Glomerular visceral epithelial cell (primary cell): ENCODE results near the gene UBTD1.

Experiments
- DNase-seq: peaks from one replicate; pipeline ENCODE4 v3.0.0-alpha.2; 2016; ENCODE audit errors: extremely low spot score

UBTD1 gene

DNA sequence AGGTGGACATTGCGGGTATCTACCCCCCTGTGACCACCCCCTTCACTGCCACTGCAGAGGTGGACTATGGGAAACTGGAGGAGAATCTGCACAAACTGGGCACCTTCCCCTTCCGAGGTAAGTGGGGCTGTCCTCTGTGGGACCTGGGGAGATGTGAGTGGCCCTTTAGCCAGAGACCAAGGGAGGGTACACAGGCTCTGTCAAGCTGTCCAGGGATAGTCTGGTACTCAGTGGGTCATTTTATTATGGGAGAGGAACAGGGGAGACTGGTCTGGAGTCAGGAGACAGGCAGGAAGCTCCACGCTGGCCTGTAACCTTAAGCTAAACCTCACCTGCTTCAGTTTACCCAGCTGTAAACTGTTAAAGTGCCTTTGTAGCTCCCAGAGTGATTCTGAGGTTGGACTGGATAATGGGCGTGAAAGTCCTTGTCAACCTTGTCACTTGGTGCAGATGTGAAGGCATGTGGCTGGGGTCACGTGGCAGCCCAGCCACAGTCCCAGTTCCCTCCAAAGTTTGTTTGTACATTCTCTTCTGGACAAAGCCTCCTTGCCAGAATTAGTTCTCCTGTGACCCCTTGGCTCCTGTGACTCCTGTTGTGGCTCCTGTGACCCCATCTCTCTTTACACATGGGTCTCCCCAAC is 86.2 kb downstream of the UBTD1 start:
- no peak for DNase-seq

DNA sequence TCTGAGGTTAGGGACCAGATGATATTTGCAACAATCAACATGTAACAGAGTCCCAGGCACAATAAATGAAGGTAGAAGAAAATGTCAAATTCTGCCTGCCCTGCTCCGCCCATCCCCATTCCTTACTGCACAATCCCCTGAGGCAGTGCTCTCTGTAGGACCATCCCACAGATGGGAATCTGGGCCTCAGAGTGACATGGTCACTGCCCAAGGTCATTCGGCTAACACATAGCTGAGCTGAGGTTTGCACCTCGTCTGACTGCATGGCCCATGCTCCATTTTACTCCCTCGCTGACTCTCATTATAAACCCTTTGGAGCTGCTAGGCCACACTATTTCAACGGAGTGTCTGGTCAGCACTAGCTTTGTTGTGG is 86.7 kb downstream of the UBTD1 start:
- no peak for DNase-seq

DNA sequence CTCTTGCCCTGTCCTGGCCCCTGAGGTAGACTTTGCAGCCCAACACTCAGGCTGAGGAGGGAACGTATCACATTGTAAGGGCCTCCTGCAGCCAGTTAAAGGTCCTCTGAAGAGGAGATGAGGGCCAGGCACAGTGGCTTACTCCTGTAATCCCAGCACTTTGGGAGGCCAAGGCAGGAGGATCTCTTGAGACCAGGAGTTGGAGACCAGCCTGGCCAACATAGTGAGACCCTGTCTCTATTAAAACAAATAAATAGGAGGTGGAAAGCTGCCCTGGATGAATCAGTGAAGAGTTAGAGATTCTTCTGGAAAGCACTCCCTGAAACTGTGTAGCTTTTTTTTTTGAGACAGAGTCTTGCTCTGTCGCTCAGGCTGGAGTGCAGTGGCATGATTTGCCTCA is 88.5 kb downstream of the UBTD1 start:
- no peak for DNase-seq

DNA sequence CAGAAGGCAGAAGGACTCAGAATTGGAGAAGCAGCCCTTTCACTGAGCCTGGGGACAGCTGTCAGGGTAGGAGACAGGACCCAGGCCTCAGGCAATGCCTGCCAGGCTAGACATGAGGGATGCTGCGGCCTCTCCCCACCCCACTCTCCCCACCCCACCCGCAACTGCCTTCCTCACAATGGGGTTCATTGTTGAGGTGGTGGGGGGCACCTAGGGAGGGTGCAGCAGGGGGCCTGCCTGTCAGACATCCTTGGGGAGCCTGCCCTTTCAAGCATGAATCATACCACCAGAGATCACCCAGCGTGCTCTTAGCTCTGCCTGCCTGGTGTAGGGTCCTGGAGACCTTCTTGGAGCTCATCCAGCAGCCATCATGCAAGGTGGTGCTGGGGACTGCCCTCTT is 90.8 kb downstream of the UBTD1 start, which contains the start of gene C10orf62:
Gene C10orf62, plus strand, starts transcription at position 243 of the 400 bp plus-strand sequence. CDS start 177 bp downstream, outside the sequence.
- no peak for DNase-seq

DNA sequence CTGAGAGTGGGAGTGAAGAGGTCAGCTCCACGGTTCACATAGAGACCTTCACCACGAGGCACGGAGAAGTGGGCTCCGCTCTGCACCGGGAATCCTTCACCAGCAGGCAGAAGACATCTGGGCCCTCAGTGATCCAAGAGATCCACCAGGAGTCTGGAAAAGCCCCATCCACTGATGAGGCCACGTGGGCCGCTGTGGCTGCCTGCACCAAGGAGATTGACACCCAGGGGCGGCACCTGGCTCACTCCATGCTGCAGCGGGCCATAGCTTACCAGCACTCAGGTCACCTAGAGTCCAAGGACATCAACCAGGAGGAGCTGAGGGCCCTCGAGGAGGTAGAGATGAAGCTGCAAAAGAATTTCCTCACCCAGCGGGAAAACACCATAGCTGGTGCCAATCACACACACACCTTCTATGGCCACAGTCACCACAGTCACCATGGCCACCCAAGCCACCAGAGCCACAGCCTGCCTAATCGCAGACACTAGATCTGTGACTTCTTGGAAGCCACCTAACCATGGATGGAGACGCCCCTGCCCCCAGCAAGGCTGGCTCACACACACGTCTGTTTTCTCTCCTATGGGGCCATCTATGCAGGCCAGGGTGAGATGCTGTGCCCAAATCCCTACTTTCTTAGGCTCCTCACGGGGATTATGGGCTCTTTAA is 91.5 kb downstream of the UBTD1 start:
- no peak for DNase-seq

DNA sequence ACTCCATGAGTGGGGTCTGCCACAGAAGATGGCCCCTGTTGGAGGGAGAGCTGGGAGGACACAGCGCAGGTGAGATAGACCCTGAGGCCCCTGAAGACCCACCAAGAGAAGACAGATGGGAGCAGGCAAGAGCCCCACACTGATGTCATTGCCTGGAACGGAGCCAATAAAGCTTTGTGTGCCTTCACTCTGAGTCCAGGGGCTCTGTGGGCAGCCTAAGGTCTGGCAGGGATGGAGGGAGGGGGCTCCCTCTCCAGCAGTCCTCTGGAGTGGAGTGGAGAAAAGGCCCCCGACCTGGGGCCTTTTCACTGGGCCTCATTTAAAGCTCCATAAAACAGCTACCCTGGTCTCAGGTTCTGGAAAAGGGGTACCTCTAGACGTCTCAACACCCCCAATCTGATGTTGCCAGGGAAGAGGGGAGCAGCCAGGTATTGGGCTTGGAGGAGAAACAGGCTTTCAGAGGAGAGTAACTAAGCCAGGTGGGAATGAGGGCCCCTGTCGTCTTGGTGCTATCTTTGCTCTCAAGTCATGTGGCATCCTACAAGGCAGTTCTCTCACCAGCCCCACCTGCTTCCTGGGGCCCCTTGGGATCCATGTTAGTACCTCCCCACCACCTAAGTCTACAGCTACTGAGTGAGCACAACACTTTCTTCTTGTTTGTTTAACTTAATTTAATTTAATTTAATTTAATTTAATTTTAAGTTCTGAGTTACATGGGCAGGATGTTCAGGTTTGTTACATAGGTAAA is 92.2 kb downstream of the UBTD1 start:
- no peak for DNase-seq

DNA sequence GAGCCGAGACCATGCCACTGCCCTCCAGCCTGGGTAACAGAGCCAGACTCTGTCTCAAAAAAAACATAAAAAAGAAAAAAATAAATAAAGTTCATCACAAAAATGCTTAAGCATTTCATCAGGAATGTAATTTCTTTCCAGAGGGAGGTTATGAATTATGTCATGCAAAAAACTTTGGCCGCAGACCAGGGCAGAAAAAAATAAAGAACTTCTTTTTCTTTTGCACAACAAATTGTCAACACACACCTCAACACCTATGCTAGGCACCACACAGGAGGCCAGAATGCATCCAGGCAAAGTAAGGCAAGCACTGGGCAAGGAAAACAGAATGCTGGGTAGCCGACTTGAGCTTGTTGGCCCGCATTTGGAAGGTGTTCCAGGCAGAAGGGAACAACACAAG is 94.7 kb downstream of the UBTD1 start:
- DNase-seq: no peak

DNA sequence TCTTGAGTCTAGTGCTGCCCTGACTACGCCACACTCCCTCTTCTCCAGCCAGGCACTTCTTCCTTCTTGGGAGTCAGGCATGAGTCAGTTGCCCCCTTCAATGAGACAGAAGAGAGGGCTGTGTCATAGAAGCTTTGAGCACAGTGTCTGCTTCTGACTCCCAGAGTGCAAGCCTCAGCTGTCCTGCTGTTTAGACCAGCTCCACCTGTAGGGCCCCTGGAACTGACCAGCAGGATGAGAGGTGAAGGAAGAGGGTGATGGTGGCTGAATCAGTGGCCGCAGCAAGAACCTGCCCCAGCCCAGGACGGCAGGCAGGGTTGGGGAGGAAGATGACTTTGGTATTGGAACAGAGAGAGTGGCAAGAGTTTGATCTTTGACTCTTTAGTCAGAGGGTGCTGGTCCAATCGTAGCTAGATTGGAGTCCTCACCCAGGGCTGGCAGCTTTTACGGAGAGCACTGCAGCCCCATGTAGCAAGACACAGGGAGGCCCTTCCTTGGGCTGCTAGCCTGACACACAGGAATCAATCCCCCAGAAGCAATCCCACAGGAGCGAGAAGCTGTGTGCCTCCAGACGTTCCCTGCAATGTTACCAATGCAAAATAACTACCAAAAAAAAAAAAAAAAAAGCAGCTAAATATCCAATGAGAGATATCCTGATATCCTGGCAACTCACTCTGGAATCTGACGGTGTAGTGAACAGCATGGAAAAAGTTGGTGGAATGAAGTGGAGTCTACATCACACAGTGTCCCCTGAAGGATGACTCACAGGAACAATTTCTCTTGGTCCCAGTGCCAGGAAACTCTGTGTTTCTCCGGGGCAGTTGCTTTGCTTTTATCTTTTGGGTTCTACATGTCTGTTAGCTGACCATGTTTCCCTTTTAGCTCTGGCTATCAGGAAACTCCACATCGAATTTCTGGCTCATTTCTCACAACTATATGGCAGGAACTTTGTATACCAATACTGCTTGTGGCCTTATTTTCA is 97.7 kb downstream of the UBTD1 start:
- DNase-seq: peak; percentile 88

DNA sequence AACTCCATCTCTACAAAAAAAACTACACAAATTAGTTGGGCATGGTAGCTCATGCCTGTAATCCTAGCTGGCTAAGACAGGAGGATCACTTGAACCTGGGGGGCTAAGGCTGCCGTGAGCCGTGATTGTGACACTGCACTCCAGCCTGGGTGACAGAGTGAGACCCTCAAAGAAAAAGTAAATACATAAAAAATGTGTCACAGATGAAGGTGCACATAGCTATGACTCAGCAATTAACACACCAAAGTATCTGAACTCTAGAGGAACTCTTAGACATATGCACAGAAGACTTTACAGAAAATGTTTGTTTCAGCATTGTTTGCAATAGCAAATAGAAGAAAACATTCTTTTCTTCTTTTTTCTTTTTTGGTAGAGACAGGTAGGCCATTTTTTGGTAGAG is 99.1 kb downstream of the UBTD1 start:
- DNase-seq: no peak

DNA sequence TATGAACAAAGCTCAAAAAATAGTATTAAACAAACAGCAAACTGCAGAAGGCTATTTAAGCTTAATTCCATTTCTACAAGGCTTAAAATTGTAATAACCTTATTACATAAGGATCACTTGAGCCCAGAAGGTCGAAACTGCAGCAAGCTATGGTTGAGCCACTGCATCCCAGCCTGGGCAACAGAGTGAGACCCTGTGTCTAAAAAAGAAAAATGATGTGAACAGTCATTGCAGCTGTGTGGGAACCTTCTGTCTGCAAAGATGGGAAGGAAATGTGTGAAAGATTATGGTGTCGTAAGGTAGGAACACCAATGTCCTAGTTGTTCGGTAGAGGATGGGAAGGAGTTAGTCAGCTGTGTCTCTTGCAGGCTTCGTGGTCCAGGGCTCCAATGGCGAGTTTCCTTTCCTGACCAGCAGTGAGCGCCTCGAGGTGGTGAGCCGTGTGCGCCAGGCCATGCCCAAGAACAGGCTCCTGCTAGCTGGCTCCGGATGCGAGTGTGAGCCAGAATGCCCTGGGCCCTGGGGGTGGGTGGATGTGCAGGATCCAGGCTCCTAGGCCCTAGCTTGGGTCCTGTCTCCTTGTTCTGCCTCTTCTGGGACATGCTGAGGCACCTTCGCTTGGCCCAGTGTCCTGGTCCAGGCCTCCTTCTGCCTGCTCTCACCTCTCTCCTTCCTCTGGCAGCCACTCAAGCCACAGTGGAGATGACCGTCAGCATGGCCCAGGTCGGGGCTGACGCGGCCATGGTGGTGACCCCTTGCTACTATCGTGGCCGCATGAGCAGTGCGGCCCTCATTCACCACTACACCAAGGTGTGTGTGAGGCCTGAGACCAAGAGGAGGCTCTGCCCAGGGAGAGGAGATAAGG is 99.9 kb downstream of the UBTD1 start:
- no peak for DNase-seq

DNA sequence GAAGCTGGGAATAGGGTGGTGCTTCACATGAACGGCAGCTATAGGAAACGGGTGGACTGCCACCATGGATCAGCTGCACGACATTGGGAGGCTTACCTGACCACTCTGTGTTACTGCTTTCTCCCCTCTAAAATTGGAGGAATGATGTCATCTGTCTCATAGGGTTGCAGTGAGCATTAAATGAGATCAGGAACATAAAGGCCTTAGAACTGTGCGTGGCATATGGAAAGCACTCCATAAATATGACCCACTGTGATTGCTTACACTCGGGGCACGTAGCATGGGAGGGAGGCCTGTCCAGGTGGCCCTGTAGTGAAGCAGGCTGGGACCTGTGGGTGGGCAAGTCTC is 100.5 kb downstream of the UBTD1 start:
- no peak for DNase-seq

DNA sequence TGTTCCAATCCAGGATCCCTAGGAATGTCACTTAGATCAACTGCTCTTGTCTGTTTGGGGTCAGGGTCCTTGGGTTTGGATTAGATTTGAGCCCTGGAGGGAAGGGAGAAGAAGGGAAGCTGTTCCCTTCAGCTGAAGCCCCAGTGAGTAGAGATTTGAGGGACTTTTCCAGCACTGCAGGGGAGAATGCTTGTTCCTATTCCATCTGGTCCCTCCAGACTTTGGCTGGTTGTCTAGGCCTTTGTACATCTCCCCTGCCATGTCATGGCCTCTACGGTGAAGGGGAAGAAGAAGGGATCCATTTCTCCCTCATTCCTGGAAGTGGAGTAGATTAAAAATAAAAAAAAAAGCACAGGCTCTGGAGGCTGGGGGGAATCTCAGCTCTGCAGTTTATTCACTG is 101.9 kb downstream of the UBTD1 start:
- DNase-seq: no peak

DNA sequence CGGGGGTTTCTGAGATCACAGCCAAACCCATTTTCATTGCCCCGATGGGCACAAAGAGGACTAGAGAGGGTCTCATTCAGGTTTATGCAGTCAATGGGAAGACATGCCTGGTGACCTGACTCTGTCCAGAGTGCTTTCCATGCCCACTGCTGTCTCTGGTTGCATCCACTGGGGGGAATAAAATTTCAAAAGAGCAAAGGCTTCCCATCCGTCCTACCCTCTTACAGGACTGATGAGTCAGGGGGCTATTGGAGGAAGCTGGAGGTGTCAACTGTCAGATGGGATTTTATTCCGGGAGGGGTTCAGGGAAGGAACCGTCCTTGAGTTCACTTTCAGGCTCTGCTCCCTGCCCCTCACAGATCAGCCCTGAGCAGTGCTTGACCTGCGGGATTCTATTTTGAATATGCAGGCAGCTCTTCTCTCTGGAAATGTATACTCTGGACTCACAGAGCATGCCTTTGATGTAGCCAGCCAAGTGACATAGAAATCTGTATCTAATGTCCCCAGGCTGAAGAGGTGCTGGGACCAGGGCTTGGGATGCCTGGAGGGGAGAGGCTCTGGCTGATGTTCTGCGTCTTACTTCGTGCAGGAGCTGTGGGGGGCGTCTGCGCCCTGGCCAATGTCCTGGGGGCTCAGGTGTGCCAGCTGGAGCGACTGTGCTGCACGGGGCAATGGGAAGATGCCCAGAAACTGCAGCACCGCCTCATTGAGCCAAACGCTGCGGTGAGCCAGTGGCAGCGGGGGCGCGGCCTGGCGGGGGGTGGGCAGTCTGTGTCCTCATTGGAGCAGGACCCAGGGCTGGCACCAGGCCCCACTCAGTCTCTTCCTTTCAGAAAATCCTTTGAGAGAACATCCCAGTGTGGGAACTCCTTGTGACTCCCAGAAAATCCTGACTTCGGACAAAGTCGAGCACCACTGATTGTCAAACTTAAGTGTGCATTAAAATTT is 102.8 kb downstream of the UBTD1 start:
- DNase-seq: no peak

DNA sequence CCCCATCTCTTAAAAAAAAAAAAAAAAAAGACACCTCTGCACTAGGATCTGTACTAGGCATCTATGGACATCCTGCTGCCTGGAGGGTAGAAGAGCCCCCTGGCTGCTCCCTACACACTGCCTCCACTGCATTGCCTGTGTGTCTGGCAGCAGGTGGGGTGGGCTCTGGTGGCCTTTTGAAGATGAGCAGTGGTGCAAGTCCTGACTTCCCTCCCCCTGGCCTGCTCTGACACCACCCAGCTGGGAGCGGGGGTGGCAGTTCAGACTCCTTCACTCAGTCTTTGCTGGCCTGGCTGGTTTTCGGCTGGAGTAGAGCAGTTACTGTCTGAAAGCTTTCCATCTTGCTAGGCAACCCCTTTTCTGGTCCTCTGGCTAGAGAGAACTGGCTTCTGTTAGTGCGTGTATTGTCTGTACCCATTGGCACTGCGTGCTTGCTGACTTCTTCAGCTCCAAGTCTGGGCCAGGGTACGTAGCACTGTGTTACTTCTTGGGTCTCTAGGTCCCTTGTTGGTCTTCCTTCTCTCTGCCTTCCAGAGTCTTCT is 108.4 kb downstream of the UBTD1 start:
- DNase-seq: no peak

DNA sequence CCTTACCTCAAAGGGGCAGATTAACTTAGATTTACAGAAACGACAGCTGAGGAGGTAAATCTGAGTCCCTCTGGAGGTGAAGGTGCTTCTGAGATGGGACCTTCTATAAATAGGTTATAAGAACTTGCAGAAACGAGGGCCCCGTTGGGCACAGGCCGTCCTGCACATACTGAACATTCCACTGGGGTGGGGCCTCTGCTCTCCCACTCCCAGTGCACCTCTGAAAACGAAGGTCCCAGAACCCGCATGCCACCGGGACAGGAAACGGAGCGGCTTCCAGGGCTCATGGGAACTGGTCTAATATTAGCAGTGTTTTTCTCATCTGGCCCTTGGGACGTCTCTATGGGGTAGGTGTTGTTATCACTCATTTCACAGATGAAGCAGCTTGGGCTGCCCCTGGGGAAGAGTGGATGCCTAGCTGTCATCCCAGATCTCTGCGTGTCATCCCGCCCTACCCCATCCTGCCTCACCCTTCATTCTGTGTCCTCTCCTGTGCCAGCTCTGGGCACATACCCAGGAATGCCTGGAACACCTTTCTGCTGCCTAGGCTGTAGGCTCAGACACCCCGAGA is 110.4 kb downstream of the UBTD1 start:
- no peak for DNase-seq

DNA sequence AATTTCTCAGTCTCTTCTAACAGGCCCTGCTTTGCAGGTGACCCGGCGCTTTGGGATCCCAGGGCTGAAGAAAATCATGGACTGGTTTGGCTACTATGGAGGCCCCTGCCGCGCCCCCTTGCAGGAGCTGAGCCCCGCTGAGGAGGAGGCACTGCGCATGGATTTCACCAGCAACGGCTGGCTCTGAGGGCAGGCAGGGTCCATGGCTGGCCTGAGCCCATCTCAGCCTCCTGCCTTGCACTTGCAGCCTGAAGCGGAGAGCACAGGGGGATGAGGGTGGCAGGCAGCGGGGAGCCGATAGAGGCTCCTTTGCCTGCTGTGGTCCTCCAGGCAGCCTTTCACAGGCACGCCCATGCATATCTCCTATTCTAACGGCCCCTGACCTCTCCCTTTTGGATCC is 112.7 kb downstream of the UBTD1 start:
- DNase-seq: no peak

DNA sequence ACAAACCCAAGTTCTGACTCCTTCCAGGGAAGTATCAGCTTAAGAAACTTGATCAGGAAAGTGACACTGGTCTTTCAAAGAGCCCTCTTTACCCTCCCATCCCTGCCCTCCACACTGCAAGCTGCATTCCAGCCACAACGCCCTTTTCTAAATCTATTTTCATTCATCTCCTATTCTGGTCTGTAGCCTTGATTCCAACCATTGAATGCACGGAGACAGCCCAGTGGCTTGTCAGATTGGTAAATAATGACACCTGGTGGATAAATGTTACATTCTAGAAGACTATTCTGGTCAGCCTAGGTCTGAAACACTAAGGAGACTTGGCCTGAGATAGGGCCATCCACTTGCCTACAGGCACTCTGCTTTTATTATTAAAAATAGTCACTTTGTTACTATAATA is 113.7 kb downstream of the UBTD1 start:
- DNase-seq: peak; percentile 62

DNA sequence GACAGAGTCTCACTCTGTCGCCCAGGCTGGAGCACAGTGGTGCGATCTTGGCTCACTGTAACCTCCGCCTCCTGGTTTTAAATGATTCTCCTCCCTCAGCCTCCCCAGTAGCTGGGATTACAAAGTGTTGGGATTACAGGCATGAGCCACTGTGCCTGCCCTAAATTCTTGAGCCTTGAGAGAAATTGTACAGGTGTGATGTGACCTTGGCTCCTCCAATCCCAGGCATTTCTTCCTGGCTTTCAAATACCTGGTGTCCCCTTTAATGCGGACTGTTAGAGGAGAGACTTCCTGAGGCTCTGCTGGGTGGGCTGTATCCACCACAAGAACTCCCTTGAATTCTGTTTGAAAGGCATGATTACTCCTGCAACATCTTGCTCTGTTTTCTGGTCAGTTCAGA is 119.6 kb downstream of the UBTD1 start:
- no peak for DNase-seq

DNA sequence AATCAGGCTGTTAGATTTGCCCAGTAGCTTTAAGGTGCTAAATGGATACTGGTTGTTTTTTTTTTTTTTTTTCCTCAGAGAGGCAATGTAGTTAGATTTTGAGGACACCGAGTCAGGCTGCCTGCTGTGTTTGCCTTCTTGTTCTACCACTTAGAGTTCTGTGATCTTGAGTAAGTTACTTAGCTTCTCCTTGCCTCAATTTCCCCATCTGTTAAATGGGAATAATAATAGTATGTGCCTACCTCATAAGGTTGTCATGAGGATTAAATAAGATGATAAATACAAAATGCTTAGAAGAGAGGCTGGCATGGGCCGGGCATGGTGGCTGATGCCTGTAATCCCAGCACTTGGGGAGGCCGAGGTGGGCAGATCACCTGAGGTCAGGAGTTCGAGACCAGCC is 120.0 kb downstream of the UBTD1 start:
- DNase-seq: no peak
